ENCODE measurements around the gene OAF. TPM values are rescaled to one million over a fixed set of nuclear protein-coding genes. Genes with fewer than 3 reads are reported as not detected.

Gene OAF
- total and polyA plus RNA-seq, 2 of the 8 experiments (the other 6 are each of a cell fraction or from before 2014, with no cell fraction given) = 1.3 to 1.5 TPM

DNA sequence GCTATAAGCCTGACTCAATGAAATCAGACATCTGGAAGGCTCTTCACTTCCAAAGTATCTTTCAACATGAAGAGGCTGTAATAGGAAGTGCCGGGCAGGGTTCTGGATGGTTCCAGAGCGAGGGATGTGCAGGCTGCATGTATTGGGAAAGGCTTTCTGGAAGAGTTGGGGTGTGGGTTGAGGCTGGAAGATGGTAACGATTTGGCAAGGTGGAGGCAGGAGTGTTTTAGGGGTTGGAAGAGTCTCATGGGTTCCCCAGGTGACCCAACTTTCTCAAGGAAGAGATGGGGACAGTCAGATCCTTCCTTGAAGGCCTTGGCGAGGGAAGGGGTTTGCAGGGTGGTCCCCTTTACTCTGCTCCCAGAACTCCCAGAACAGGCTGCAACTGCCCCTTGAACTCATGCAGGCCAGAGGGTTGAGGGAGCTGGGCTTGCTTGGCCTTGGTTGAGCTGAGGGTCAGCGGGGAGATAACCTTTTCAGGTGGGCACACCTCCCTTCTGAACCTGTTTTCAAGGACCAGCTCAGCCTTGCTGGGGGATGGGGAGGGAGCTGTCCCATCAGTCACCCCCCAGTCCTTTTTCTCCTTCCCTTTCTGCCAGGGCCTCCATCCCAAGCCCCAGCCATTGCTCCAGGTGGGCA is 19.7 kb downstream of the OAF start:
- ChIA-PET POLR2A (ENCODE audit: partially characterized antibody) (interaction anchor here (1.0 to 1.6 kb wide), 3 partner anchors 10 to 62 kb away, joined by 3 to 4 read pairs (median 3); partner anchors contain the start of gene POU2F3), CTCF (ENCODE audit: partially characterized antibody) (interaction anchor here (0.9 to 41.2 kb wide), 32 partner anchors 7 to 690 kb away, joined by 3 to 1412 read pairs (median 6); partner anchors contain the start of genes OAF and POU2F3)
- Histone ChIP-seq H3K4me3 (ENCODE audit: extremely low read depth in 1 of 4, insufficient read depth in 2 of 4, low read depth in 3 of 4, low read length in 4 of 4) (no peak overlapping the region), H4K5ac (ENCODE audit: insufficient read length, low read depth, low read length) (no peak overlapping the region), H3K79me1 (ENCODE audit: low read depth, low read length) (no peaks in the 10 kb centered on the region), H2BK15ac (ENCODE audit: low read length) (no peak overlapping the region), H3K23me2 (ENCODE audit: low read depth, low read length) (no peaks in the 10 kb centered on the region), H3K9me3 (ENCODE audit: insufficient read depth in 2 of 2, low read depth in 1 of 2, low read length in 1 of 2) (no peaks in the 10 kb centered on the region), H2AK5ac (ENCODE audit: low read depth, low read length) (no peak overlapping the region), H4K20me1 (replicated peaks in 1 of 2; ENCODE audit: control insufficient read depth in 1 of 2, insufficient read depth in 2 of 2, low read length in 2 of 2) (no peaks in the 10 kb centered on the region), H3K4ac (replicated peaks; ENCODE audit: insufficient read length, low read depth, low read length) (no peak overlapping the region), H4K91ac (replicated peaks; ENCODE audit: insufficient read length, low read length) (no peak overlapping the region), H3K14ac (ENCODE audit: insufficient read length) (no peak overlapping the region), H2BK5ac (ENCODE audit: low read depth, low read length) (no peak overlapping the region), H2BK120ac (replicated peaks; ENCODE audit: low read depth, low read length) (no peak overlapping the region), H3K23ac (ENCODE audit: insufficient read length) (no peak overlapping the region), H3K79me2 (ENCODE audit: control insufficient read depth in 1 of 2, insufficient read depth in 2 of 2, low read length in 2 of 2) (no peaks in the 10 kb centered on the region), H3K4me2 (ENCODE audit: insufficient read depth in 1 of 2, low read depth in 2 of 2, low read length in 2 of 2) (no peak overlapping the region), H3K27ac (ENCODE audit: low read depth, low read length) (no peak overlapping the region), H2BK12ac (ENCODE audit: low read depth, low read length) (no peak overlapping the region), H3K9ac (replicated peaks in 1 of 4; ENCODE audit: extremely low read depth in 1 of 4, low read depth in 3 of 4, low read length in 3 of 4) (no peak overlapping the region), H3K36me3 (ENCODE audit: control insufficient read depth in 2 of 4, insufficient read depth in 4 of 4, low read length in 3 of 4) (no peaks in the 10 kb centered on the region), H2AFZ (ENCODE audit: low read length) (no peak overlapping the region), H3K27me3 (replicated peaks in 1 of 4; ENCODE audit: control insufficient read depth in 3 of 4, extremely low read depth in 1 of 4, insufficient read depth in 3 of 4, low read length in 3 of 4) (no peaks in the 10 kb centered on the region), H2BK20ac (ENCODE audit: low read length) (no peak overlapping the region), H4K8ac (ENCODE audit: extremely low read depth, insufficient read depth, low read length) (no peak overlapping the region), H3K18ac (ENCODE audit: extremely low read depth, low read length) (no peak overlapping the region), H3K4me1 (replicated peaks in 1 of 4; ENCODE audit: control insufficient read depth in 3 of 4, insufficient read depth in 4 of 4, low read length in 3 of 4) (peaks cover 0 to 2% (median 0%) of the 10 kb centered on the region in 4 experiments; a peak in 2 of 7 replicates), H3K56ac (replicated peaks; ENCODE audit: insufficient read length, low read depth, low read length) (no peak overlapping the region)
- DNase-seq (ENCODE audit: low read depth in 1 of 2, low spot score in 2 of 2) = no peak
- TF ChIP-seq RXRA (IDR thresholded peaks at IDR 0.05; ENCODE audit: insufficient read depth, low read depth, low read length) (no peak), TAF7 (optimal IDR thresholded peaks at IDR 0.05; ENCODE audit: borderline replicate concordance, low read depth, low read length) (no peak), SUZ12 (IDR thresholded peaks at IDR 0.05; ENCODE audit: low read length) (no peak), RNF2 (IDR thresholded peaks at IDR 0.05; ENCODE audit: borderline replicate concordance, low read depth, low read length, missing control alignments, poor library complexity, severe bottlenecking) (no peak), POU5F1 (IDR thresholded peaks at IDR 0.05; ENCODE audit: low read depth, low read length) (no peak), TAF1 (IDR thresholded peaks at IDR 0.05; ENCODE audit: low read depth, low read length) (no peak), CTBP2 (IDR thresholded peaks at IDR 0.05; ENCODE audit: borderline replicate concordance, insufficient read depth, insufficient read length, low read length) (no peak), KDM1A (IDR thresholded peaks at IDR 0.05; ENCODE audit: borderline replicate concordance, low read length) (no peak), SAP30 (IDR thresholded peaks at IDR 0.05; ENCODE audit: insufficient read depth, insufficient replicate concordance, low read length) (no peak), CHD1 (IDR thresholded peaks at IDR 0.05; ENCODE audit: low read depth, low read length) (no peak), SP1 (IDR thresholded peaks at IDR 0.05; ENCODE audit: low read depth, low read length) (no peak)
- TF ChIP-seq, protein P1, sequence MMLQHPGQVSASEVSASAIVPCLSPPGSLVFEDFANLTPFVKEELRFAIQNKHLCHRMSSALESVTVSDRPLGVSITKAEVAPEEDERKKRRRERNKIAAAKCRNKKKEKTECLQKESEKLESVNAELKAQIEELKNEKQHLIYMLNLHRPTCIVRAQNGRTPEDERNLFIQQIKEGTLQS (IDR thresholded peaks at IDR 0.05; ENCODE audit: insufficient read depth, low read depth, low read length) = no peak
- no peak for FAIRE-seq
- 85% methylated on average over 5 of the region's 5 CpGs; no CpG with 5 or more reads in 1 of the 2 experiments for WGBS, 2 experiments (ENCODE audit: extremely low coverage in 1 of 2, insufficient coverage in 1 of 2, insufficient read length in 1 of 2, insufficient replicate concordance in 2 of 2, low coverage in 1 of 2, low lambda C conversion rate in 2 of 2, missing lambda C conversion rate in 1 of 2)

Data from H1 (cell line).